BJ (cell line): ENCODE data around the gene HMSD. TPM values are rescaled to one million over a fixed set of nuclear protein-coding genes. Genes with fewer than 3 reads are reported as not detected.

Source experiments
- CTCF ChIA-PET: fragments of 350-600 bp; formaldehyde crosslinking; extraction: SDS; loops from one replicate; lab custom pipeline; 2021; ENCODE audit warnings: antibody characterized with exemption, inconsistent platforms; lab: Yijun Ruan, JAX
- POLR2A ChIA-PET: fragments of 300-600 bp; sonication (Branson Sonifier 250); formaldehyde crosslinking; extraction: SDS; loops from one replicate; lab custom pipeline; 2021; ENCODE audit warnings: antibody characterized with exemption; lab: Charles Lee
- DNase-seq: peaks from one replicate; pipeline ENCODE4 v3.0.0-alpha.2; 2011; ENCODE audit warnings: low read depth
- H3K27me3 ChIP-seq: 2 replicates; pipeline ENCODE4 v1.6.0; 2011; ENCODE audit warnings: low read length; ENCODE audit not compliant: control insufficient read depth, insufficient read depth
- H3K36me3 ChIP-seq: 2 replicates; pipeline ENCODE4 v1.5.1; 2011; ENCODE audit warnings: low read length; ENCODE audit not compliant: control insufficient read depth, insufficient read depth
- H3K4me3 ChIP-seq: 2 replicates; pipeline ENCODE4 v1.5.1; 2011; ENCODE audit warnings: low read depth, mild to moderate bottlenecking, control low read depth, low read length
- CTCF ChIP-seq: IDR thresholded peaks from 2 replicates; pipeline ENCODE4 v1.5.1; 2011; ENCODE audit warnings: low read depth, mild to moderate bottlenecking, control low read depth, inconsistent platforms, low read length, moderate library complexity; ENCODE audit not compliant: insufficient read depth
- polyA minus RNA-seq: library from RNA; depleted of rRNA, polyadenylated mRNA; stranded (reverse); fragments of >200 nt; gene quantifications from 2 replicates; pipeline ENCODE4 v1.2.3, GENCODE V29; 2011; rRNA and poly(A)+ RNA removed
- polyA plus RNA-seq: library from polyadenylated mRNA; depleted of rRNA; stranded (reverse); fragments of >200 nt; gene quantifications from 2 replicates; pipeline ENCODE4 v1.2.3, GENCODE V29; 2011; rRNA removed

HMSD gene, protein sequence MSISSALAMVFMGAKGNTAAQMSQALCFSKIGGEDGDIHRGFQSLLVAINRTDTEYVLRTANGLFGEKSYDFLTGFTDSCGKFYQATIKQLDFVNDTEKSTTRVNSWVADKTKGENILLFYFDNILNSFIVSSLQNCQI
- polyA plus RNA-seq (0.26 and 0.39 TPM in 2 replicates), polyA minus RNA-seq (0.19 TPM in 1 of 2 replicates, not detected in the other)

GRCh38 chr18:63949068-63949737 is at the start of gene HMSD:
Gene HMSD (plus strand): TSS chr18:63949301. CDS start chr18:63953456, 4,155 bp downstream.
- no peak for DNase-seq
- Histone ChIP-seq H3K27me3 (no peaks in the 10 kb centered on the region), H3K4me3 (peak within 1 kb of the TSS; percentile 14; the same call in 1 of the 2 replicates), H3K36me3 (no peaks in the 10 kb centered on the region)
- peak; percentile 52 for TF ChIP-seq CTCF
- ChIA-PET POLR2A (no interaction called here), CTCF (interaction anchor here (0.8 kb wide), 1 partner anchor 13 kb away, joined by 3 read pairs; no protein-coding TSS in a partner anchor)

DNA sequence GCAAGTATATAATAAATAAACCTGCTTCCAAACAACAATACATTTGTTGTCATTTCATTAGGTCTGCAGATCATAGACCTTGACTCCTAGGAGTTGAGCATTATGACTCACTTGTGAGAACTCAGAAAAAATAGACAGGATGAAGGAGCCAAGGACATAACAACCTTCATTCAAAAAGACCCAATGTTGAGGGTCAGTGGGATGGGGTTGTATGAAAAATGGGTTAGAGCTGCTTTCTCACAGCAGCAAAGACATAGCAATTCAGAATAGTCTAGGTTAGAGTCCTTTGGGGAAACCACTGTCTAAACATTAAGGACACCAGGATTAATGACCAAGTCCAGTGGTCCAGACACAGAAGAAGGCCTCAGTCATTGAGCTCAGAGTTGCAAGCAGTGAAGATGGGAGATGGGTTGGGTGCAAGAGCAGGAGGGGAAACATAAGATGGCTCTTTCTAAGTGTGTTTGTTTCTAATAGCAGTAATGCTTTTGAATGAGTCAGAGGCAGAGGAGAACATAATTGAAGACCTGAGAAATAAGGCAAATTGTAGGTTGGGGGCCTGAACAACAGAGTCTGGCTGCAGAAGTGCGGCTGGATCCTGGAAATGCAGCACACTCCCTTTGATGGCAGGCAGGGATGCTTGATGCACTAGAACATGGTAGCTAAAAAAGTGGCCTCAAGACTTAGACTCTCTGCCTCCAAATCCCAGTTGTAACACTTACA is 45.1 kb upstream of the HMSD start:
- Histone ChIP-seq H3K27me3 (no peaks in the 10 kb centered on the region), H3K36me3 (no peaks in the 10 kb centered on the region), H3K4me3 (no peak overlapping the region)
- no peak for TF ChIP-seq CTCF
- CTCF ChIA-PET, result no interaction called here
- no peak for DNase-seq
- POLR2A ChIA-PET, result no interaction called here

GRCh38 chr18:63904694-63905093 is 44.4 kb upstream of the HMSD start:
- H3K4me3 ChIP-seq, result no peak overlapping the region

DNA sequence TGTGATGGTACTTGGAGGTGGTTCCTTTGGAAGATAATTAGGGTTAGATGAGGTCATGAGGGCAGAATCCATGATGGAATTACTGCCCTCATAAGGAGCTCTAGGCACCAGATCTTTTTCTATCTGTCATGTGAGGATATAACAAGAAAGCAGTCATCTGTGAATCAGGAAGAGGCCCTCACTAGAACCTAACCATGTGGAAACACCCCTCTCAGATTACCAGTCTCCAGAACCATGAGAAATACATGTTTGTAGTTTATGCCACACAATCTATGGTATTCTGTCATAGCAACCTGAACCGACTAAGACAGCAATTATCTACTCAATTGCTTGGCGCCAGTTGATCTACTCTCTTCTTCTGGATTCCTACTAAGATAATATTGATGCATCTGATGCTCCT is 43.7 kb upstream of the HMSD start:
- H3K36me3 ChIP-seq, result no peaks in the 10 kb centered on the region
- ChIA-PET POLR2A (no interaction called here), CTCF (no interaction called here)
- no peak for DNase-seq
- no peaks in the 10 kb centered on the region for H3K27me3 ChIP-seq
- TF ChIP-seq CTCF, result no peak
- no peak overlapping the region for H3K4me3 ChIP-seq

More at GRCh38 chr18:63904694-63905093, 44.4 kb upstream of the HMSD start:
- ChIA-PET POLR2A (no interaction called here), CTCF (no interaction called here)
- Histone ChIP-seq H3K27me3 (no peaks in the 10 kb centered on the region), H3K36me3 (no peaks in the 10 kb centered on the region)
- TF ChIP-seq CTCF, result no peak
- no peak for DNase-seq

DNA sequence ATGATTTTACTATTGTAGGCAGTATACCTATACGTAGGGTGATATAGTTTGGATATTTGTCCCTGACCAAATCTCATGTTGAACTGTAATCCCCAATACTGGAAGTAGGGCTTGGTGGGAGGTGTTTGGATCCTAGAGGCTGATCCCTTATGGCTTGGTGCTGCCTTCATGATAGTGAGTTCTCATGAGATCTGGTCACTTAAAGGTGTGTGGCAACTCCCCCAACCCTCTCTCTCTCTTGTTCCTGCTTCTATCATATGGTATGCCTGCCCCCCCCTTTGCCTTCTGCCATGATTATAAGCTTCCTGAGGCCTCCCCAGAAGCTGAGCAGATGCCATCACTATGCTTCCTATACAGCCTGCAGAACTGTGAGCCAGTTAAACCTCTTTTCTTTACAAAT is 43.0 kb upstream of the HMSD start:
- H3K27me3 ChIP-seq, result no peaks in the 10 kb centered on the region
- no peak for TF ChIP-seq CTCF
- H3K4me3 ChIP-seq, result no peak overlapping the region
- ChIA-PET CTCF (no interaction called here), POLR2A (no interaction called here)
- no peaks in the 10 kb centered on the region for H3K36me3 ChIP-seq
- DNase-seq, result no peak
